Thymus (tissue), 11 donors: ENCODE results near the gene PDZRN4. TPM values are rescaled to one million over a fixed set of nuclear protein-coding genes. Genes with fewer than 3 reads are reported as not detected.

Source experiments
- DNase-seq, 9 donors: peaks; one replicate each; pipeline ENCODE4 v3.0.0-alpha.2; 2013; ENCODE audit warnings: low spot score in 9 of 9, low read depth in 6 of 9, missing footprints in 1 of 9
- H3K27ac ChIP-seq, 2 donors: one replicate each; pipeline ENCODE4 v1.5.1; 2013; ENCODE audit warnings: control low read depth in 1 of 2, low read depth in 1 of 2, low read length in 1 of 2, mild to moderate bottlenecking in 1 of 2, moderate library complexity in 1 of 2
- H3K27me3 ChIP-seq, 2 donors: one replicate each; pipeline ENCODE4 v1.5.1; 2013; ENCODE audit warnings: low read length in 1 of 2; ENCODE audit not compliant: control insufficient read depth in 2 of 2, insufficient read depth in 1 of 2
- H3K36me3 ChIP-seq, 2 donors: one replicate each; pipeline ENCODE4 v1.5.1; 2013; ENCODE audit warnings: low read length in 1 of 2, mild to moderate bottlenecking in 1 of 2, moderate library complexity in 1 of 2; ENCODE audit not compliant: control insufficient read depth in 2 of 2, insufficient read depth in 2 of 2
- H3K4me1 ChIP-seq, 2 donors: one replicate each; pipeline ENCODE4 v1.5.1; 2013; ENCODE audit warnings: low read length in 2 of 2; ENCODE audit not compliant: control insufficient read depth in 2 of 2, insufficient read depth in 2 of 2
- H3K4me3 ChIP-seq, 2 donors: one replicate each; pipeline ENCODE4 v1.5.1; 2013; ENCODE audit warnings: low read length in 2 of 2, control low read depth in 1 of 2, mild to moderate bottlenecking in 1 of 2
- H3K9me3 ChIP-seq, 2 donors: one replicate each; pipeline ENCODE4 v1.5.1; 2013; ENCODE audit warnings: low read length in 1 of 2, mild to moderate bottlenecking in 1 of 2; ENCODE audit not compliant: control insufficient read depth in 2 of 2, insufficient read depth in 1 of 2
- WGBS: extraction: QIAGEN DNeasy Blood & Tissue Kit; methylation state at CpG from one replicate; pipeline ENCODE4 v1.1.7; 2013; 5-methylcytosine and 5-hydroxymethylcytosine counted together
- polyA plus RNA-seq: library from polyadenylated mRNA; stranded (reverse); fragments of 200-250 nt; gene quantifications from one replicate; pipeline ENCODE4 v1.2.3, GENCODE V29; 2013
- total RNA-seq: library from RNA; stranded (reverse); fragments of 120-200 nt; gene quantifications from one replicate; pipeline ENCODE4 v1.2.4, GENCODE V29; 2013
- donor health status: healthy.

The PDZRN4 gene
- total and polyA plus RNA-seq, 2 donors: 0.14 to 0.48 TPM

GRCh38 chr12:41462312-41462711 is 274.2 kb downstream of the PDZRN4 start:
- Histone ChIP-seq H3K4me3 (no peak overlapping the region), H3K9me3 (no peaks in the 10 kb centered on the region), H3K27ac (no peak overlapping the region), H3K4me1 (no peaks in the 10 kb centered on the region), H3K36me3 (no peaks in the 10 kb centered on the region), H3K27me3 (no peaks in the 10 kb centered on the region)
- DNase-seq: no peak

GRCh38 chr12:41465526-41465925 is 277.4 kb downstream of the PDZRN4 start:
- Histone ChIP-seq H3K4me3 (no peak overlapping the region), H3K9me3 (no peaks in the 10 kb centered on the region), H3K4me1 (no peaks in the 10 kb centered on the region), H3K36me3 (no peaks in the 10 kb centered on the region), H3K27me3 (no peaks in the 10 kb centered on the region), H3K27ac (no peak overlapping the region)
- DNase-seq: no peak
- 40% methylated on average over 1 of the region's 1 CpG for WGBS

GRCh38 chr12:41466300-41466699 is 278.2 kb downstream of the PDZRN4 start:
- 91% methylated on average over 4 of the region's 4 CpGs for WGBS
- H3K9me3 ChIP-seq: no peaks in the 10 kb centered on the region
- H3K36me3 ChIP-seq: no peaks in the 10 kb centered on the region
- H3K4me1 ChIP-seq: no peaks in the 10 kb centered on the region
- no peaks in the 10 kb centered on the region for H3K27me3 ChIP-seq
- no peak overlapping the region for H3K27ac ChIP-seq
- DNase-seq: no peak
- H3K4me3 ChIP-seq: no peak overlapping the region

GRCh38 chr12:41466802-41467201 is 278.7 kb downstream of the PDZRN4 start:
- Histone ChIP-seq H3K27me3 (no peaks in the 10 kb centered on the region), H3K4me3 (no peak overlapping the region), H3K27ac (no peak overlapping the region), H3K36me3 (no peaks in the 10 kb centered on the region), H3K4me1 (no peaks in the 10 kb centered on the region), H3K9me3 (no peaks in the 10 kb centered on the region)
- no peak for DNase-seq
- WGBS: 95% methylated on average over 5 of the region's 5 CpGs

GRCh38 chr12:41467591-41468325 is 279.6 kb downstream of the PDZRN4 start:
- Histone ChIP-seq H3K4me3 (no peak overlapping the region), H3K27me3 (no peaks in the 10 kb centered on the region)
- 100% methylated on average over 1 of the region's 1 CpG for WGBS

GRCh38 chr12:41468341-41468740 is 280.2 kb downstream of the PDZRN4 start:
- Histone ChIP-seq H3K4me3 (no peak overlapping the region), H3K27me3 (no peaks in the 10 kb centered on the region), H3K9me3 (no peaks in the 10 kb centered on the region), H3K27ac (no peak overlapping the region), H3K4me1 (no peaks in the 10 kb centered on the region), H3K36me3 (no peaks in the 10 kb centered on the region)
- no peak for DNase-seq
- WGBS: 71% methylated on average over 3 of the region's 3 CpGs

More at GRCh38 chr12:41467591-41468325, 279.6 kb downstream of the PDZRN4 start:
- no peaks in the 10 kb centered on the region for H3K4me1 ChIP-seq
- no peak for DNase-seq
- no peaks in the 10 kb centered on the region for H3K36me3 ChIP-seq
- H3K27ac ChIP-seq: no peak overlapping the region
- no peaks in the 10 kb centered on the region for H3K9me3 ChIP-seq

- Histone ChIP-seq H3K4me1 (no peaks in the 10 kb centered on the region), H3K4me3 (no peak overlapping the region), H3K9me3 (no peaks in the 10 kb centered on the region), H3K36me3 (no peaks in the 10 kb centered on the region), H3K27ac (no peak overlapping the region), H3K27me3 (no peaks in the 10 kb centered on the region)
- WGBS: 71% methylated on average over 7 of the region's 7 CpGs
- DNase-seq: no peak
These were observed 280.6 kb downstream of the PDZRN4 start for GRCh38 chr12:41468756-41469155.

- no peaks in the 10 kb centered on the region for H3K9me3 ChIP-seq
- H3K27ac ChIP-seq: no peak overlapping the region
- DNase-seq: no peak
- no peaks in the 10 kb centered on the region for H3K27me3 ChIP-seq
- no peaks in the 10 kb centered on the region for H3K4me1 ChIP-seq
- H3K36me3 ChIP-seq: no peaks in the 10 kb centered on the region
- H3K4me3 ChIP-seq: no peak overlapping the region
- 95% methylated on average over 1 of the region's 1 CpG for WGBS
These were observed 285.3 kb downstream of the PDZRN4 start for GRCh38 chr12:41473441-41473840.

GRCh38 chr12:41474001-41474400 is 285.9 kb downstream of the PDZRN4 start:
- no peak overlapping the region for H3K27ac ChIP-seq
- H3K4me1 ChIP-seq: no peaks in the 10 kb centered on the region
- H3K27me3 ChIP-seq: no peaks in the 10 kb centered on the region
- WGBS: 89% methylated on average over 1 of the region's 1 CpG
- no peak overlapping the region for H3K4me3 ChIP-seq
- no peaks in the 10 kb centered on the region for H3K36me3 ChIP-seq
- DNase-seq: no peak
- no peaks in the 10 kb centered on the region for H3K9me3 ChIP-seq
